ENCODE results near the gene SERPINA4.

GRCh38 chr14:94619297-94619696 is 58.1 kb downstream of the SERPINA4 start:
- TF ChIP-seq CTCF (IDR thresholded peaks at IDR 0.05) (no peak), POLR2AphosphoS5 (IDR thresholded peaks at IDR 0.05; ENCODE audit: low read depth, low read length) (no peak), SIN3A (IDR thresholded peaks at IDR 0.05; ENCODE audit: borderline replicate concordance, low read depth, low read length) (no peak), USF1 (IDR thresholded peaks at IDR 0.05; ENCODE audit: borderline replicate concordance, low read depth) (no peak), MXI1 (IDR thresholded peaks at IDR 0.05; ENCODE audit: low read depth, low read length) (no peak), EP300 (IDR thresholded peaks at IDR 0.05; ENCODE audit: borderline replicate concordance in 1 of 2, low read depth in 1 of 2, low read length in 1 of 2) (no peak), SMC3 (IDR thresholded peaks at IDR 0.05; ENCODE audit: low read depth, low read length) (no peak), EZH2phosphoT487 (IDR thresholded peaks at IDR 0.05; ENCODE audit: borderline replicate concordance, low read depth) (no peak), RXRA (IDR thresholded peaks at IDR 0.05; ENCODE audit: borderline replicate concordance, low read depth) (no peak)

Measured in SK-N-SH (cell line).